ENCODE results near the gene FPGS.

DNA sequence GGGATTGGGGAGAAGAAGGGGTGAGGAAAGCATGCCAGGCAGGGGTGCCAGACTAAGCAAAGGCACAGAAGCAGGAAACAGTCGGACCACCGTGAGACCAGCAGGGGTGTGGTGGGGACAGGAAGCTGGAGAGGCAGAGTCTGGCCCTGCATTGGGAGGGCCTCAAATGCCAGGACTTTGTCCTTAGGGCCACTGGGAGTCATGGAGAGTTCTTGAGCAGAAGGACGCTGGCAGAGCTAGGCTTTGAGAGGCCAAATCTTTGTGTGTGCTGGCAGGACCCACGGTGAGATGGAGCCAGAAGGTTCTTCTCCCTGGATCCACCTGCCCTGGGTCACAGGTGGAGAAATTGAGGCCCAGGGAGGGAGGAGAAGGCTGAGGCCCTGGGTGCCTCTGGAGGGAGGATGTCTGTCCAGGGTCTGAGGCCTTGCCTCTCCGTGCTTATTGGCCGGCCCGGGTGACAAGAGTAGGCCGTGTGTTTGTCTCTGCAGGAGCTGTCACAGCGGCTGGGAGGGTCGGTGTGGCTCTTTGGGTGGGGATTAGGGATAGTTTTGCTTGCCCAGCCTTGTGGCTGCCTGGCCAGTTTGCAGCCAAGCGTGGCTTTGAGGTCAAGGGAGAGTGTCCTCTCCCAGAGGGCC is 53.5 kb downstream of the FPGS start:
- TF ChIP-seq POLR2A (IDR thresholded peaks at IDR 0.05) (no peak), POLR2AphosphoS5 (IDR thresholded peaks at IDR 0.05) (no peak)
- TF ChIP-seq, protein P1, sequence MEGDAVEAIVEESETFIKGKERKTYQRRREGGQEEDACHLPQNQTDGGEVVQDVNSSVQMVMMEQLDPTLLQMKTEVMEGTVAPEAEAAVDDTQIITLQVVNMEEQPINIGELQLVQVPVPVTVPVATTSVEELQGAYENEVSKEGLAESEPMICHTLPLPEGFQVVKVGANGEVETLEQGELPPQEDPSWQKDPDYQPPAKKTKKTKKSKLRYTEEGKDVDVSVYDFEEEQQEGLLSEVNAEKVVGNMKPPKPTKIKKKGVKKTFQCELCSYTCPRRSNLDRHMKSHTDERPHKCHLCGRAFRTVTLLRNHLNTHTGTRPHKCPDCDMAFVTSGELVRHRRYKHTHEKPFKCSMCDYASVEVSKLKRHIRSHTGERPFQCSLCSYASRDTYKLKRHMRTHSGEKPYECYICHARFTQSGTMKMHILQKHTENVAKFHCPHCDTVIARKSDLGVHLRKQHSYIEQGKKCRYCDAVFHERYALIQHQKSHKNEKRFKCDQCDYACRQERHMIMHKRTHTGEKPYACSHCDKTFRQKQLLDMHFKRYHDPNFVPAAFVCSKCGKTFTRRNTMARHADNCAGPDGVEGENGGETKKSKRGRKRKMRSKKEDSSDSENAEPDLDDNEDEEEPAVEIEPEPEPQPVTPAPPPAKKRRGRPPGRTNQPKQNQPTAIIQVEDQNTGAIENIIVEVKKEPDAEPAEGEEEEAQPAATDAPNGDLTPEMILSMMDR (IDR thresholded peaks at IDR 0.05), result no peak
